GM10847 (cell line): ENCODE measurements around the gene CDKN1C.

Source experiments
- POLR2A ChIP-seq: IDR thresholded peaks from 2 replicates; pipeline ENCODE4 v1.6.1; 2011; ENCODE audit not compliant: insufficient read length; ENCODE audit errors: extremely low read depth

CDKN1C gene

DNA sequence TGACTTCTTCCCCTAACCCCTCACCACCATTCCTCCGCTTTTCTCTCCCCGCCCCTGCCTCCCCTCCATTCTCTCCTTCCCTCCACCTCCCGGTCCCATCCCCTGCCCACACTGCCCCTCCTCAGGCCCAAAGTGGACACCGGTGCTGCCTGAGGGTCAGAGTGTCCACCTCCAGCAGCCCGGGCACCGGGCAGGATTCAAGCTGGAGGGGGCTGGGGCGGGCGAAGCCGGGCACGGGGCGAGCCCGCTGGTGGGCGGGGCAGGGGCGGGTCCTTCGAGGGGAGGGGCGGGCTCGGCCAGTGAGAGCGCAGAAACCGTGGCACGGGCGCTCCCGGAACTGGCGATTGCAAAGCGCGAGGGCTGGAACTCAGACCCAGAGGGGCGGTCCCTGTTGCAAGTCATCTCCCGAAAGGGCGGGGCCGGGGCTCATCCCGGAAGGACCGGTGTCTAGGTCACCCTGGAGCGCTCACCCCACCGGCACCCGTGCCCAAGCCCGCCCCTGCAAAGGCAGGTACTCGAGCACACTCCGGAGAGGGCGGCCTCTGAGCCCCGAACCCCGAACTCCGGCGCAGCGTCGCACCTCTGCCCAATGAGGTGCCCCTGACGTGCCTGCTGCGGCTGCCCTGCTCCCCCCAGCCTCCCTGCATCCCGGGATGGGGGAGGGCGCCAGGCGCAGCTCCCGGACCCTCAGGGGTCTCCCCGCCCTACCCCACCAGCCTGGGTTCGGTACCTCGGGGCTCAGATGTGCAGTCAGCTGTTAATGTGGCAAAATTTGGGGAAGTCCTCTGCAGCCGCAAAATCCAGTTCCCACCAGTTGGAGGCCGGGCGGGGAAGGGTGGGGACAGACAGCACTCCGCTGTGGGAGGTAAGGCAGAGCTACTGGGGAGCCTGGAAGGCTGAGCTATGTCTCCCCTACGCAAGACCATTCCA, 16.5 kb upstream of the CDKN1C start:
- TF ChIP-seq POLR2A = peak; percentile 48

DNA sequence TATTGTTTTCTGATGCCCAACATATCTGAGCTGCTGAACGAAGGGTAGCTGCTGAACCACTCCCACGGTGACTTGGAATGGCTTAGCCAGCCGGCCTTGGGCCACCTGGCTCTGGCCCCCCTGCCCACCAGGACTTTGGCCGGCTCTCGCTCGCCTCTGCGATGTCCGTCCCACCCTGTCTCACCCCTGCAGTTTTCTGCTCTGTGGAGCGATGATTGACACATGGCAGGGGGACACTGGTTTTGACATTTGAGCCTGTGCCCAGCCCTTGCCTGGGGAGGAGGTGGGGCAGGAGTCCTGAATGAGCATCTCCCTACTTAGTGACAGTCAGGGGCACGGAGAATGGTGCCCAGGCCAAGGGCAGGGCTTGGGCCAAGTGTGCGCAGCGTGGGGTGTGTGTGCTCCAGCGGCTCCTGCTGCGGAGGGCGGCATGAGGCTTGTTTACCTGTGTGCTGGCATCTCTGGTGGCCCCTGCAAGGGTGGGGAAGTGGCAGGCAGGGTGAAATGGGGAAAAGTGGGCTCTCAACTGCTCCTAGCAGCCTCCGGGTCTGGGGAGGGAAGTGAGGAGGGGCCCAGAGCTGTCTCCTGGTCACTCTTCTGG, 15.7 kb upstream of the CDKN1C start:
- no peak for TF ChIP-seq POLR2A

DNA sequence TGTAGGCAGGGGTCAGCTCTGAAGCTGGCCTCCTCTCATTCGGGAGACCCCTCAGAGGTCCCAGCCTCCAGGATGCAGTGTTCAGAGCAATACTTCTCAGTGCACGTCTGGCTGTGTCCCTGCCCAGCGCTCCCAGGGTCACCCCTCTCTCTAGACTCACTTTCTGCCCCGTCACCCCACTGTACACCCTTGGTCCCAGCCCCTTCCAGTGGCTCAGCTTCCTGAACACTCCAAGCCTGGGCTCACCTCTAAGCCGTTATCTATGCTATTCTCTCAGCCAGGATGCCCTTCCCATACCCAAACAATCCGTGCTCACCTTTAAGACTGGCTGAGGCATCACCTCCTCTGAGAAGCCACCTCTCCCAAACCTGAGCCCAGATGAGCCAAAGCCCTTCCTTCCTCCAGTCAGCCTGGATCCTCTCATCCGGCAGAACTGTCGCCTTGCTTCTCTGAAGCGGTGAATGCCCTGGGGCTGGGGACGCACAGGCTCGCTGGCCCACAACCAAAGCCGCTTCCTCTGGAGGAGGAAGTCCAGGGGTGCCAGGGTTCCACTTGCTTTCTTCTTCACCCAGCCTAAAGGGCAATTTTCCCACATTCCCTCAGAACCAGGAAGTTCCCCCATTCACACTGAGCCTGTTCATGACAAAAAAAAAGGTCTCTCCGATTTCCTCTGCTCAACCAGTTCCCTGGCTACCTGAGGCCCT, 13.7 kb upstream of the CDKN1C start:
- no peak for TF ChIP-seq POLR2A

GRCh38 chr11:2898366-2899079, 12.9 kb upstream of the CDKN1C start:
- no peak for TF ChIP-seq POLR2A

DNA sequence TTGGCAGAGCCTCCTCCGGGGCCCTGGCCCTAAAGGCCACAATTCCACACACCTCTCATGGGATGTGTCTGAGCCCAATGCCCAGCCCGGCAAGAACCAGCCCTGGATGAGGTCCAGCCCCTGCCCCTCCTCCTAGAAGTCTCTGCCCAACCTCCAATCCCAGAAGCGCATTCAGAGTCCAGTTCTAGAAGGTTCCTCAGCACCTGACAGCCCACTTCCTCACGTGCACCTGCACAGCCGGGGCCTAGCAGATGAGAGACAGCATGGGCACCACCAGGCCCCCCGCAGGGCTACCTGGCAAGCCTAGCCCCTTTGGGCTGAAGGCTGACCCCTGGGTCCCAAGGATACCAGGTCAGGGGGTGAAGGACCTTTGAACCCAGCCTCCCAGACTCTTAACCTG, 11.5 kb upstream of the CDKN1C start:
- no peak for TF ChIP-seq POLR2A

DNA sequence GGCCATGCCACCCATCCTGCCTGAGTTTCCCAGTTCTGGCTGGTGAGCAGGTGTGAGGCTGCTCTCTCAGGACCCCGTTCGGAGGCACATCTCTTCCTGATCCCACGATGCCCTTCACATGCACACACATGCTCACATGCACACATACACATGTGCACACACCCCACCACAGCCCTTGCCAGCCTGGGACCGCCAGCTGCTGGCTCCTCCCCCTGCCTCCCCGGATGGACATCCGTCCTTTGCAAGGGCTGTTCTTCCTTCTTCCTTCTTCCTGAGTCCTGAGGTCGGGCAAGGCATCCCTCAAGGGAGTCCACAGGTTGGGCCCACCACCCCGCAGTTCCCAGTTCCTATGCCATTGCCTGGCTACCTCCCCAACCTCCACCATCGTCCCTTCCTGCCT, 10.5 kb upstream of the CDKN1C start:
- TF ChIP-seq POLR2A = no peak

GRCh38 chr11:2893935-2894334, 8.4 kb upstream of the CDKN1C start:
- no peak for TF ChIP-seq POLR2A

DNA sequence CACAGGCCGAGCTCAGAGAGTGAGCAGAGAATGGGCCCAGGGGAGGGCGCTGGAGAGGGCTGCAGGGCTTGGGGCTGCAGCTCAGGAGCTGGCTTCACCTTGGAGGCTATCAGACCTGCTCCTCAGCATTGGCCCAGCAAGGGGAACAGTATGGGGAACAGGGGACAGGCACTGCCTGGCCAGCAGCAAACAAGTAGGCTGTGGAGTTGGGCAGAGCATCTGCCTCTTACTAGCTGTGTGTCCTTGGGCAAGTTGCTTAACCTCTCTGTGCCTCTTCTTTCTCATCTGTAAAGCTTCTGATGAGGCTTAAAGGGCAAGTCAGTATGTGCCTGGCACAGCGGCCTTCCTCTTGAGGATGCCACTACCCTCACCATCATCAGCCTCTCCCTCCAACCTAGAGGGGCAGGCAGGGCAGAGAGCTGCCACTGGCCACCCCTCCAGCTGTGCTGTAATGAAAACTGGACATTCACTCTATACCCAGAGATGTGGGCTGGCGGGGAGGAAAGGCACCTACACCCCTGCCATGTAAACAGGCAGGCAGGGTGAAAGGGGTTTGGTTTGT, 7.5 kb upstream of the CDKN1C start:
- TF ChIP-seq POLR2A = no peak

GRCh38 chr11:2892215-2892966, 6.8 kb upstream of the CDKN1C start:
- TF ChIP-seq POLR2A = no peak

GRCh38 chr11:2891326-2892214, 6.0 kb upstream of the CDKN1C start:
- TF ChIP-seq POLR2A = no peak

GRCh38 chr11:2890466-2891294, 5.1 kb upstream of the CDKN1C start:
- TF ChIP-seq POLR2A = no peak
